ENCODE data around the gene FAM180A. TPM values are rescaled to one million over a fixed set of nuclear protein-coding genes. Genes with fewer than 3 reads are reported as not detected.

The FAM180A gene
- total RNA-seq, 1 donor from 2014 or later = not detected

- DNase-seq (ENCODE audit: low read depth) = peak; percentile 52
Observed at GRCh38 chr7:135683609-135684008, 65.0 kb downstream of the FAM180A start.

GRCh38 chr7:135682191-135682590 lies 66.4 kb downstream of the FAM180A start:
- peak; percentile 26 for DNase-seq (ENCODE audit: low read depth)

DNA sequence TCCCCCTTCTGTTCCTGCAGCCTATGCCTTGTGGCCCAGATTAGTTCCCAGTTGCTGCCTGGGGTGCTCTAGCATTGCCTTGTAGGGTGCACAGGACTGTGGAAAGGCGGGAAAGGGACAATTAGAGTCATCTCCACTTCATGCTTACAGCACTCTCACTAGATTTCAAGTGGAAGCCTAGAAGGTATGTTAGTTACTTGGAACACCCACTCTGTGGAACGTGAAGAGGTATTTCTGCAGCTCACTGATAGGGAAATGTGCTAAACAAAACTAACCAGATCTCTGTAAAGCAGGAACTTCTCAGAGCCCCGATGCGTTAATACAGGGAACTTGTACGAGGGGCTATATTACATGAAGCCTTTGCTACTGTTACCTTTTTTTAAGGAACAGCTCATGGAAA lies 66.9 kb downstream of the FAM180A start:
- no peak for DNase-seq (ENCODE audit: low read depth)

Other genes starting within 250 kb of the FAM180A start
- 2.4 and 11.0 TPM in 2 replicates for gene CNOT4, start 238.7 kb downstream of the FAM180A start, total RNA-seq
- 38.8 and 61.8 TPM in 2 replicates for gene NUP205, start 190.9 kb downstream of the FAM180A start, total RNA-seq
- 11.1 and 28.1 TPM in 2 replicates for gene STMP1, start 86.3 kb downstream of the FAM180A start, total RNA-seq
- not detected in 2 replicates for gene SLC13A4, start 20.6 kb downstream of the FAM180A start, total RNA-seq
- 127 and 152 TPM in 2 replicates for gene MTPN, start 228.5 kb upstream of the FAM180A start, total RNA-seq

Data from renal cortical epithelial cell (primary cell).